Measurements from ENCODE around the gene RNF144B.

The RNF144B gene

DNA sequence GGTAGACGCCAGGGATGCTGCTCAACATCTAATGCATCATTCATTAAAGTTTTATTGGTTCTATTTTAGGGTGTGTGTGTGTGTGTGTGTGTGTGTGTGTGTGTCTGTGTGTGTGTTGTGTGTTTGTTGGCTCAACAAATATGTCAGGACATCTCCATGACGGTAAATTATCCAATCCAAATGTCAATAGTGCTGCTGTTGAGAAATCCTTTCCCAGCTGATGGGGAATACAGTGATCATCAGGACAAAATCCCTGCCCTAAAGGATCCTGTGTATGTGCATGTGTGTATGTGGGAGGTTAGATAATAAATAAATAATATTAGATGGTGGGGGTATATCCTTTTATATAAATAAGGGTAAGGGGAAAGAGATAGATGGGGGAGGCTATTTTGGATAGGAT, 59.6 kb downstream of the RNF144B start:
- H3K27ac ChIP-seq = no peak overlapping the region
- no peaks in the 10 kb centered on the region for H3K79me2 ChIP-seq (ENCODE audit: insufficient read depth, low read depth)
- no peak overlapping the region for H2AFZ ChIP-seq (ENCODE audit: low read depth)
- no peaks in the 10 kb centered on the region for H3K27me3 ChIP-seq (ENCODE audit: insufficient read depth, low read depth)
- H3K4me1 ChIP-seq (ENCODE audit: low read depth, poor library complexity, severe bottlenecking) = no peaks in the 10 kb centered on the region
- TF ChIP-seq, protein P1, sequence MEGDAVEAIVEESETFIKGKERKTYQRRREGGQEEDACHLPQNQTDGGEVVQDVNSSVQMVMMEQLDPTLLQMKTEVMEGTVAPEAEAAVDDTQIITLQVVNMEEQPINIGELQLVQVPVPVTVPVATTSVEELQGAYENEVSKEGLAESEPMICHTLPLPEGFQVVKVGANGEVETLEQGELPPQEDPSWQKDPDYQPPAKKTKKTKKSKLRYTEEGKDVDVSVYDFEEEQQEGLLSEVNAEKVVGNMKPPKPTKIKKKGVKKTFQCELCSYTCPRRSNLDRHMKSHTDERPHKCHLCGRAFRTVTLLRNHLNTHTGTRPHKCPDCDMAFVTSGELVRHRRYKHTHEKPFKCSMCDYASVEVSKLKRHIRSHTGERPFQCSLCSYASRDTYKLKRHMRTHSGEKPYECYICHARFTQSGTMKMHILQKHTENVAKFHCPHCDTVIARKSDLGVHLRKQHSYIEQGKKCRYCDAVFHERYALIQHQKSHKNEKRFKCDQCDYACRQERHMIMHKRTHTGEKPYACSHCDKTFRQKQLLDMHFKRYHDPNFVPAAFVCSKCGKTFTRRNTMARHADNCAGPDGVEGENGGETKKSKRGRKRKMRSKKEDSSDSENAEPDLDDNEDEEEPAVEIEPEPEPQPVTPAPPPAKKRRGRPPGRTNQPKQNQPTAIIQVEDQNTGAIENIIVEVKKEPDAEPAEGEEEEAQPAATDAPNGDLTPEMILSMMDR (conservative IDR thresholded peaks at IDR 0.05; ENCODE audit: low read depth, low read length) = no peak
- no peak overlapping the region for H3K4me3 ChIP-seq (IDR thresholded peaks at IDR 0.05; ENCODE audit: insufficient read depth, low read depth, low read length)
- H3K9ac ChIP-seq = no peak overlapping the region
- H3K36me3 ChIP-seq (ENCODE audit: insufficient read depth) = no peaks in the 10 kb centered on the region
- no peaks in the 10 kb centered on the region for H4K20me1 ChIP-seq (ENCODE audit: insufficient read depth)
- H3K4me2 ChIP-seq = no peak overlapping the region

DNA sequence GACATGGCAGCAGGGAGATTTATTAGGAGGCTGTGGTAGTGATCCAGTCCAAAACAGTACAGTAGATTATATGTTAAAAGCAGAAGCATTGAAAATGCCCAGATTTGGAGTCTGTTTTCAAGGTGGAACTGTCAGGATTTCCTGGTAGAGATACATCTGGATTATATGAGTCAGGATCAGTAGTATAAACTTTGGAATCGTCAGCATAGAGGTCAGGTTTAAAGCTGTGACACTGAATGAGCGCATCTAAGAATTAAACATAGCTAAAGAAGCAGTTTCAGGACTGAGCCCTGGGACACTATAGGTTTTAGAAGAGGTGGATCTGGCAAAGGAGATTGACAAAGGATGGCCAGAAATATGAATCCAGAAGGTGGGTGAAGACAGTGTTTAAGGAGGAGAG, 60.4 kb downstream of the RNF144B start:
- H3K27ac ChIP-seq = no peak overlapping the region
- no peaks in the 10 kb centered on the region for H3K27me3 ChIP-seq (ENCODE audit: insufficient read depth, low read depth)
- no peaks in the 10 kb centered on the region for H3K4me1 ChIP-seq (ENCODE audit: low read depth, poor library complexity, severe bottlenecking)
- TF ChIP-seq, protein P1 (conservative IDR thresholded peaks at IDR 0.05; ENCODE audit: low read depth, low read length) = no peak
- no peaks in the 10 kb centered on the region for H3K79me2 ChIP-seq (ENCODE audit: insufficient read depth, low read depth)
- no peak overlapping the region for H3K4me3 ChIP-seq (IDR thresholded peaks at IDR 0.05; ENCODE audit: insufficient read depth, low read depth, low read length)
- no peak overlapping the region for H3K9ac ChIP-seq
- H3K36me3 ChIP-seq (ENCODE audit: insufficient read depth) = no peaks in the 10 kb centered on the region
- no peaks in the 10 kb centered on the region for H4K20me1 ChIP-seq (ENCODE audit: insufficient read depth)
- H2AFZ ChIP-seq (ENCODE audit: low read depth) = no peak overlapping the region
- no peak overlapping the region for H3K4me2 ChIP-seq

DNA sequence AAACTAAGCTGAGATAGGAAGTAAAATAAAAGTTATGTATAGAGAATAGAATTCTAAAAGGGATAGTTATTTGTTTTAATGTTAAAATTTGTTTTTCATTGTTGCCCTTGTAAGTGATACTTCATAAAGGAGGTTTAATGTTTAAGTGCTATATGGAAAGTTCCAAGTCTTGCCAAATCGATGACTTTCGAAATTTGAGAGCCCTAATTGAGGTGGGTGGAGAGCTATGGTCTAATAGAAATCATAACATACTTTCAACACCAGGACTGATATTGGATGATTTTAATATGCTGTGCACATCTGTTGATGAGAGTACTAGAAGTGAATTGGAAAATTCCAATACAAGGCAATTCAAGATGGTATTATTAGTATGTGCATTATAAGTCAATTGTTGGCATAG, 64.6 kb downstream of the RNF144B start:
- TF ChIP-seq, protein P1 (conservative IDR thresholded peaks at IDR 0.05; ENCODE audit: low read depth, low read length) = no peak
- Histone ChIP-seq H3K4me1 (ENCODE audit: low read depth, poor library complexity, severe bottlenecking) (no peaks in the 10 kb centered on the region), H3K27ac (no peak overlapping the region), H3K79me2 (ENCODE audit: insufficient read depth, low read depth) (no peaks in the 10 kb centered on the region), H2AFZ (ENCODE audit: low read depth) (no peak overlapping the region), H3K4me2 (no peak overlapping the region), H3K4me3 (IDR thresholded peaks at IDR 0.05; ENCODE audit: insufficient read depth, low read depth, low read length) (no peak overlapping the region), H3K9ac (no peak overlapping the region), H3K27me3 (ENCODE audit: insufficient read depth, low read depth) (no peaks in the 10 kb centered on the region), H3K36me3 (ENCODE audit: insufficient read depth) (no peaks in the 10 kb centered on the region), H4K20me1 (ENCODE audit: insufficient read depth) (no peaks in the 10 kb centered on the region)

DNA sequence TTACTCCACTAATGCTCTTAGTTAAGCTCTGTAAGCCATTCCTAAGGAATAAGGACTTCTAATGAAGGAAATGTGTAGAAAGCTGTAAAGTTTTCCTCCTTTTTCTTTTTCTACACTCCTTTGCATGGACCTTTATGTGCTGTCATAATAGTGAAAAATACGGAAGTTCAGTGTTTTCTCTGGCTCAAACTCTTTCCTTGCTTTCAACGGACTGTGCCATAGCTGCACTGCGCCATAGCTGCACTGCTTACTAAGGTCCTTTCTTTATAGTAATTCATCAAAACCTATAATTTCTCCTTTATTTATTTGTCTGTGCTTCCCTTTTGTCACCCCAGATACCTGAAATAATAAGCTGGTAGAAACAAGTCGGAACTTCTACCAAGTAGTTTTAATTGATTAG, 67.3 kb downstream of the RNF144B start:
- Histone ChIP-seq H4K20me1 (ENCODE audit: insufficient read depth) (no peaks in the 10 kb centered on the region), H3K79me2 (ENCODE audit: insufficient read depth, low read depth) (no peaks in the 10 kb centered on the region), H3K27ac (no peak overlapping the region), H3K27me3 (ENCODE audit: insufficient read depth, low read depth) (no peaks in the 10 kb centered on the region), H3K36me3 (ENCODE audit: insufficient read depth) (no peaks in the 10 kb centered on the region), H3K4me3 (IDR thresholded peaks at IDR 0.05; ENCODE audit: insufficient read depth, low read depth, low read length) (no peak overlapping the region), H3K4me1 (ENCODE audit: low read depth, poor library complexity, severe bottlenecking) (no peaks in the 10 kb centered on the region), H3K9ac (no peak overlapping the region), H2AFZ (ENCODE audit: low read depth) (no peak overlapping the region), H3K4me2 (no peak overlapping the region)
- TF ChIP-seq, protein P1 (conservative IDR thresholded peaks at IDR 0.05; ENCODE audit: low read depth, low read length) = no peak
